ENCODE measurements around the gene SMIM1. TPM values are rescaled to one million over a fixed set of nuclear protein-coding genes. Genes with fewer than 3 reads are reported as not detected.

Gene SMIM1
- polyA plus RNA-seq, 2 of the 4 experiments (the other 2 are of a cell fraction), result 0.67 to 1.1 TPM

GRCh38 chr1:3767328-3767925 lies 5.1 kb upstream of the SMIM1 start:
- H3K9me3 ChIP-seq, result no peaks in the 10 kb centered on the region
- ChIA-PET CTCF (no interaction called here), POLR2A (no interaction called here)
- H3K4me1 ChIP-seq, result peaks cover 4% of the 10 kb centered on the region; the same call in 1 of the 3 replicates
- TF ChIP-seq MAFK (IDR thresholded peaks at IDR 0.05; ENCODE audit: partially characterized antibody), result no peak
- TF ChIP-seq E2F6 (IDR thresholded peaks at IDR 0.05; ENCODE audit: borderline replicate concordance, low read depth), result no peak
- TF ChIP-seq KDM1A (IDR thresholded peaks at IDR 0.05; ENCODE audit: low read depth), result no peak
- TF ChIP-seq ELK1 (IDR thresholded peaks at IDR 0.05; ENCODE audit: low read depth, low read length), result no peak
- no peak for TF ChIP-seq NFE2L2 (conservative IDR thresholded peaks at IDR 0.05; ENCODE audit: low read length)
- no peak for TF ChIP-seq CBX8 (IDR thresholded peaks at IDR 0.05)
- TF ChIP-seq, protein P1, sequence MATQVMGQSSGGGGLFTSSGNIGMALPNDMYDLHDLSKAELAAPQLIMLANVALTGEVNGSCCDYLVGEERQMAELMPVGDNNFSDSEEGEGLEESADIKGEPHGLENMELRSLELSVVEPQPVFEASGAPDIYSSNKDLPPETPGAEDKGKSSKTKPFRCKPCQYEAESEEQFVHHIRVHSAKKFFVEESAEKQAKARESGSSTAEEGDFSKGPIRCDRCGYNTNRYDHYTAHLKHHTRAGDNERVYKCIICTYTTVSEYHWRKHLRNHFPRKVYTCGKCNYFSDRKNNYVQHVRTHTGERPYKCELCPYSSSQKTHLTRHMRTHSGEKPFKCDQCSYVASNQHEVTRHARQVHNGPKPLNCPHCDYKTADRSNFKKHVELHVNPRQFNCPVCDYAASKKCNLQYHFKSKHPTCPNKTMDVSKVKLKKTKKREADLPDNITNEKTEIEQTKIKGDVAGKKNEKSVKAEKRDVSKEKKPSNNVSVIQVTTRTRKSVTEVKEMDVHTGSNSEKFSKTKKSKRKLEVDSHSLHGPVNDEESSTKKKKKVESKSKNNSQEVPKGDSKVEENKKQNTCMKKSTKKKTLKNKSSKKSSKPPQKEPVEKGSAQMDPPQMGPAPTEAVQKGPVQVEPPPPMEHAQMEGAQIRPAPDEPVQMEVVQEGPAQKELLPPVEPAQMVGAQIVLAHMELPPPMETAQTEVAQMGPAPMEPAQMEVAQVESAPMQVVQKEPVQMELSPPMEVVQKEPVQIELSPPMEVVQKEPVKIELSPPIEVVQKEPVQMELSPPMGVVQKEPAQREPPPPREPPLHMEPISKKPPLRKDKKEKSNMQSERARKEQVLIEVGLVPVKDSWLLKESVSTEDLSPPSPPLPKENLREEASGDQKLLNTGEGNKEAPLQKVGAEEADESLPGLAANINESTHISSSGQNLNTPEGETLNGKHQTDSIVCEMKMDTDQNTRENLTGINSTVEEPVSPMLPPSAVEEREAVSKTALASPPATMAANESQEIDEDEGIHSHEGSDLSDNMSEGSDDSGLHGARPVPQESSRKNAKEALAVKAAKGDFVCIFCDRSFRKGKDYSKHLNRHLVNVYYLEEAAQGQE (IDR thresholded peaks at IDR 0.05), result no peak
- TF ChIP-seq TFCP2L1 (CRISPR knock-in tag; IDR thresholded peaks at IDR 0.05), result no peak
- no peak for TF ChIP-seq BHLHE40 (IDR thresholded peaks at IDR 0.05; ENCODE audit: low read depth, low read length)
- TF ChIP-seq SREBF2 (IDR thresholded peaks at IDR 0.05), result no peak
- no peak for TF ChIP-seq ZNF302 (CRISPR knock-in tag; IDR thresholded peaks at IDR 0.05)
- no peak for TF ChIP-seq SMC3 (IDR thresholded peaks at IDR 0.05)
- no peak for TF ChIP-seq ZSCAN20 (CRISPR knock-in tag; IDR thresholded peaks at IDR 0.05)
- no peak for TF ChIP-seq NR3C1 (IDR thresholded peaks at IDR 0.05)
- TF ChIP-seq JUNB (IDR thresholded peaks at IDR 0.05), result no peak
- TF ChIP-seq, protein P2, sequence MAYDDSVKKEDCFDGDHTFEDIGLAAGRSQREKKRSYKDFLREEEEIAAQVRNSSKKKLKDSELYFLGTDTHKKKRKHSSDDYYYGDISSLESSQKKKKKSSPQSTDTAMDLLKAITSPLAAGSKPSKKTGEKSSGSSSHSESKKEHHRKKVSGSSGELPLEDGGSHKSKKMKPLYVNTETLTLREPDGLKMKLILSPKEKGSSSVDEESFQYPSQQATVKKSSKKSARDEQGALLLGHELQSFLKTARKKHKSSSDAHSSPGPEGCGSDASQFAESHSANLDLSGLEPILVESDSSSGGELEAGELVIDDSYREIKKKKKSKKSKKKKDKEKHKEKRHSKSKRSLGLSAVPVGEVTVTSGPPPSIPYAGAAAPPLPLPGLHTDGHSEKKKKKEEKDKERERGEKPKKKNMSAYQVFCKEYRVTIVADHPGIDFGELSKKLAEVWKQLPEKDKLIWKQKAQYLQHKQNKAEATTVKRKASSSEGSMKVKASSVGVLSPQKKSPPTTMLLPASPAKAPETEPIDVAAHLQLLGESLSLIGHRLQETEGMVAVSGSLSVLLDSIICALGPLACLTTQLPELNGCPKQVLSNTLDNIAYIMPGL (CRISPR knock-in tag; IDR thresholded peaks at IDR 0.05; ENCODE audit: borderline replicate concordance), result no peak
- no peak for TF ChIP-seq MAZ (IDR thresholded peaks at IDR 0.05; ENCODE audit: borderline replicate concordance, low read depth, low read length)
- TF ChIP-seq, protein P3, sequence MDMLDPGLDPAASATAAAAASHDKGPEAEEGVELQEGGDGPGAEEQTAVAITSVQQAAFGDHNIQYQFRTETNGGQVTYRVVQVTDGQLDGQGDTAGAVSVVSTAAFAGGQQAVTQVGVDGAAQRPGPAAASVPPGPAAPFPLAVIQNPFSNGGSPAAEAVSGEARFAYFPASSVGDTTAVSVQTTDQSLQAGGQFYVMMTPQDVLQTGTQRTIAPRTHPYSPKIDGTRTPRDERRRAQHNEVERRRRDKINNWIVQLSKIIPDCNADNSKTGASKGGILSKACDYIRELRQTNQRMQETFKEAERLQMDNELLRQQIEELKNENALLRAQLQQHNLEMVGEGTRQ (IDR thresholded peaks at IDR 0.05), result no peak
- H3K4me2 ChIP-seq, result no peak overlapping the region
- DNase-seq (ENCODE audit: low read depth in 1 of 2, low spot score in 1 of 2) (no peak), ATAC-seq (no peak), FAIRE-seq (no peak)
- H3K27ac ChIP-seq, result no peak overlapping the region
- WGBS (ENCODE audit: missing lambda C conversion rate), result 67% methylated on average over 12 of the region's 17 CpGs
- no peak overlapping the region for H3K4me3 ChIP-seq

GRCh38 chr1:3768811-3769390 lies 3.6 kb upstream of the SMIM1 start:
- Histone ChIP-seq H3K27ac (no peak overlapping the region), H3K4me1 (peaks cover 8% of the 10 kb centered on the region; the same call in 2 of the 3 replicates), H3K4me2 (no peak overlapping the region), H3K9me3 (no peaks in the 10 kb centered on the region), H3K4me3 (no peak overlapping the region)
- ChIA-PET CTCF (interaction anchor here (0.6 to 1.6 kb wide), 4 partner anchors 8 to 73 kb away, joined by 3 to 4 read pairs (median 4); no protein-coding TSS in a partner anchor), POLR2A (no interaction called here)
- 75% methylated on average over 15 of the region's 22 CpGs for WGBS (ENCODE audit: missing lambda C conversion rate)
- DNase-seq (ENCODE audit: low read depth in 1 of 2, low spot score in 1 of 2) (no peak), FAIRE-seq (no peak), ATAC-seq (no peak)
- TF ChIP-seq, protein P4, sequence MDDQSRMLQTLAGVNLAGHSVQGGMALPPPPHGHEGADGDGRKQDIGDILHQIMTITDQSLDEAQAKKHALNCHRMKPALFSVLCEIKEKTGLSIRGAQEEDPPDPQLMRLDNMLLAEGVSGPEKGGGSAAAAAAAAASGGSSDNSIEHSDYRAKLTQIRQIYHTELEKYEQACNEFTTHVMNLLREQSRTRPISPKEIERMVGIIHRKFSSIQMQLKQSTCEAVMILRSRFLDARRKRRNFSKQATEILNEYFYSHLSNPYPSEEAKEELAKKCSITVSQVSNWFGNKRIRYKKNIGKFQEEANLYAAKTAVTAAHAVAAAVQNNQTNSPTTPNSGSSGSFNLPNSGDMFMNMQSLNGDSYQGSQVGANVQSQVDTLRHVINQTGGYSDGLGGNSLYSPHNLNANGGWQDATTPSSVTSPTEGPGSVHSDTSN (IDR thresholded peaks at IDR 0.05), result no peak
- TF ChIP-seq BCL3 (IDR thresholded peaks at IDR 0.05), result no peak
- no peak for TF ChIP-seq CEBPB (IDR thresholded peaks at IDR 0.05)
- TF ChIP-seq ZSCAN20 (CRISPR knock-in tag; IDR thresholded peaks at IDR 0.05), result no peak
- TF ChIP-seq, protein P1 (IDR thresholded peaks at IDR 0.05), result no peak
